ENCODE data around the gene THRA. TPM values are rescaled to one million over a fixed set of nuclear protein-coding genes. Genes with fewer than 3 reads are reported as not detected.

The THRA gene
- total RNA-seq, 1 donor from 2014 or later = 7.1 TPM

DNA sequence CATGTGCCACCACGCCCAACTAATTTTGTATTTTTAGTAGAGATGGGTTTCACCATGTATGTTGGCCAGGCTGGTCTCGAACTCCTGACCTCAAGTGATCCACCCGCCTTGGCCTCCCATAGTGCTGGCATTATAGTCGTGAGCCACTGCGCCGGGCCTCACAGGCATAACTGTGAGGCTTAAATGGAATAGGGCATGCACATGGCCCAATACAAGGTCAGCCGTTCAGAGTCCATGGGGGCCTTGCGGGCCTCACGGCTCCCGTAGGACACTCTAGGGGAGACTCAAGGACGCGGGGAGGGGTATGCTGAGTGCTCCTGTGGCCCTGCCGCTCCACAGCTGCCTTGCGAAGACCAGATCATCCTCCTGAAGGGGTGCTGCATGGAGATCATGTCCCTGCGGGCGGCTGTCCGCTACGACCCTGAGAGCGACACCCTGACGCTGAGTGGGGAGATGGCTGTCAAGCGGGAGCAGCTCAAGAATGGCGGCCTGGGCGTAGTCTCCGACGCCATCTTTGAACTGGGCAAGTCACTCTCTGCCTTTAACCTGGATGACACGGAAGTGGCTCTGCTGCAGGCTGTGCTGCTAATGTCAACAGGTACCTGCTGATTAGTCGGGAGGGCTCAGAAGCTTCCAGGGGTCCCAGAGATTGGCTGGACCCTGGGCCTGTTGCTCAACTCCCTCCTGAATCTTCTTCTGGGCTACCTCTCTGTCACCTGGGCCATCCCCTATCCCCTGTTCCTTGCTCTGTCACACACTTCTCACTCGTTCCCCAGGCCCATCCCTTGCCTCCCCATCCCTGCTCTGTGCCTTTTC is 25.3 kb downstream of the THRA start:
- TF ChIP-seq, protein P1, sequence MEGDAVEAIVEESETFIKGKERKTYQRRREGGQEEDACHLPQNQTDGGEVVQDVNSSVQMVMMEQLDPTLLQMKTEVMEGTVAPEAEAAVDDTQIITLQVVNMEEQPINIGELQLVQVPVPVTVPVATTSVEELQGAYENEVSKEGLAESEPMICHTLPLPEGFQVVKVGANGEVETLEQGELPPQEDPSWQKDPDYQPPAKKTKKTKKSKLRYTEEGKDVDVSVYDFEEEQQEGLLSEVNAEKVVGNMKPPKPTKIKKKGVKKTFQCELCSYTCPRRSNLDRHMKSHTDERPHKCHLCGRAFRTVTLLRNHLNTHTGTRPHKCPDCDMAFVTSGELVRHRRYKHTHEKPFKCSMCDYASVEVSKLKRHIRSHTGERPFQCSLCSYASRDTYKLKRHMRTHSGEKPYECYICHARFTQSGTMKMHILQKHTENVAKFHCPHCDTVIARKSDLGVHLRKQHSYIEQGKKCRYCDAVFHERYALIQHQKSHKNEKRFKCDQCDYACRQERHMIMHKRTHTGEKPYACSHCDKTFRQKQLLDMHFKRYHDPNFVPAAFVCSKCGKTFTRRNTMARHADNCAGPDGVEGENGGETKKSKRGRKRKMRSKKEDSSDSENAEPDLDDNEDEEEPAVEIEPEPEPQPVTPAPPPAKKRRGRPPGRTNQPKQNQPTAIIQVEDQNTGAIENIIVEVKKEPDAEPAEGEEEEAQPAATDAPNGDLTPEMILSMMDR (IDR thresholded peaks at IDR 0.05; ENCODE audit: insufficient read depth, low read length, poor library complexity, severe bottlenecking) = no peak
- Histone ChIP-seq H3K4me3 (ENCODE audit: low read depth, low read length) (no peak overlapping the region), H3K27me3 (ENCODE audit: control insufficient read depth, insufficient read depth, low read length) (no peaks in the 10 kb centered on the region), H3K36me3 (ENCODE audit: control insufficient read depth, insufficient read depth, low read length) (peaks cover 1% of the 10 kb centered on the region)
- no peak for DNase-seq (ENCODE audit: low read depth)

DNA sequence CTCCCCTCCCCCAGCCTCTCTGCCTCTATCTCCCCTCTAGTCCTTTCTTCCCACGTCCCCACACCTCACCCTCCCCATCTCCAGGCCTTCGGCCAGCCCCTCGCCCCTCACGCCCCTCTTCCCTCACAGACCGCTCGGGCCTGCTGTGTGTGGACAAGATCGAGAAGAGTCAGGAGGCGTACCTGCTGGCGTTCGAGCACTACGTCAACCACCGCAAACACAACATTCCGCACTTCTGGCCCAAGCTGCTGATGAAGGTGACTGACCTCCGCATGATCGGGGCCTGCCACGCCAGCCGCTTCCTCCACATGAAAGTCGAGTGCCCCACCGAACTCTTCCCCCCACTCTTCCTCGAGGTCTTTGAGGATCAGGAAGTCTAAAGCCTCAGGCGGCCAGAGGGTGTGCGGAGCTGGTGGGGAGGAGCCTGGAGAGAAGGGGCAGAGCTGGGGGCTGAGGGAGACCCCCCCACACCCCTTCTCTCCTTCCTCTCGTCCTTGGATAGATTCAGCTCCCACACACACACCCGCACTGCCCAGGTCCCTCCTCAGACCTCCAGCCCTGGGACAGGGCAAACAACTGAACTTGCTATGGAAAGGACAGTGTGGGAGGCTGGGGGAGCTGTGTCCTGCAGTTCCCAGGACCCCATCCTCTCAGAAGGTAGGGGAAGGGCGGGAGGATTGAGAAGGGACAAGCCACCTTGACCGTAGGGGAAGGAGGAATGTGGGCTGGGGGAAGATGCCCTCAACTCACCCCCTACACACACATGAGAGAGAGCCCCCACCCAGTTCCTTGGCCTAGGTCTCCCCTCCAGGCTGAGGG is 26.5 kb downstream of the THRA start:
- H3K36me3 ChIP-seq (ENCODE audit: control insufficient read depth, insufficient read depth, low read length) = peaks cover 2% of the 10 kb centered on the region
- H3K27me3 ChIP-seq (ENCODE audit: control insufficient read depth, insufficient read depth, low read length) = no peaks in the 10 kb centered on the region
- DNase-seq (ENCODE audit: low read depth) = no peak
- TF ChIP-seq, protein P1 (IDR thresholded peaks at IDR 0.05; ENCODE audit: insufficient read depth, low read length, poor library complexity, severe bottlenecking) = no peak
- no peak overlapping the region for H3K4me3 ChIP-seq (ENCODE audit: low read depth, low read length)

DNA sequence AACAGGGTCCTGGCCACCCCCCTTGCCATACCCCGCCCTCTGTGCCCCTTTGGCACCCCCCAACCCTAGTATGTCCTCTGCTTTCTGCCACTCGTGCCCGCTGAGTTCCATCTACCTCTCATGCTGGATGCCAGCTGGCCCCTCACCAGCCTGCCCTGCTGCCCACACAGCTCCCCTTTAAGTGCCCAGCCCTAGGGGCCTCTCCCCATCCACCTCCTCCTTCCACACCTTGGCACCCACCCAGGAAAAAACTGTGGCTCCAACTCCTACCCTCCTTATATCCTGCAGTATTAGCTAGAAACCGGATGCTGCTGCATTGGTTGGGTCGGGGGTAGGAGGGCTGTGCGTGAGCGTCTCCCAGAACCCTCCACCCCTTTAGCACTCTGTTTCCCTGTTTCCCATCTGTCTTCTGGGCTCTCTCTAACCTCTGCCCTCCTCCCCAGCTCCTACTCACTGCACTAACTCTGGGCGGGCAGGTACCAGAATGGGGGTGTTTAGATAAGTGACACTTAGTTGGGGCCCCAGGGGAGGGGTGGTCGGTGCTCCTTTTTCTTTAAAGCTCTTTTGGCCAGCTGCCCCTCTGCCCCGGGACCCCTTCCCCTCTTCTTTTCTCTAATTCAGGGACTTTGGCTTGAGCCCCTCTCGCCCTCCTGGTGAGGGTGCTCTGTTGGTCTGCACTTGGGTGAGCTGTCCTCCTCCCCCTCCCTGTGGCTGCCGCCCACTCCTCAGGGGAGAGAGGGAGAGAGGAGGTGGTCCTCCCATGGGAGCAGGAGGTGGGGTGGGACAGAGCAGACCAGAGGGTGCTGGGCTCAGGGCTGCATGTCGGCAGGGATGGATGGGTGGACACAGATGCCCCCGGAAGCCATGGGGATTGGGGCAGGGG is 27.7 kb downstream of the THRA start:
- DNase-seq (ENCODE audit: low read depth) = no peak
- H3K27me3 ChIP-seq (ENCODE audit: control insufficient read depth, insufficient read depth, low read length) = no peaks in the 10 kb centered on the region
- H3K36me3 ChIP-seq (ENCODE audit: control insufficient read depth, insufficient read depth, low read length) = peaks cover 4% of the 10 kb centered on the region
- TF ChIP-seq, protein P1 (IDR thresholded peaks at IDR 0.05; ENCODE audit: insufficient read depth, low read length, poor library complexity, severe bottlenecking) = no peak
- no peak overlapping the region for H3K4me3 ChIP-seq (ENCODE audit: low read depth, low read length)

DNA sequence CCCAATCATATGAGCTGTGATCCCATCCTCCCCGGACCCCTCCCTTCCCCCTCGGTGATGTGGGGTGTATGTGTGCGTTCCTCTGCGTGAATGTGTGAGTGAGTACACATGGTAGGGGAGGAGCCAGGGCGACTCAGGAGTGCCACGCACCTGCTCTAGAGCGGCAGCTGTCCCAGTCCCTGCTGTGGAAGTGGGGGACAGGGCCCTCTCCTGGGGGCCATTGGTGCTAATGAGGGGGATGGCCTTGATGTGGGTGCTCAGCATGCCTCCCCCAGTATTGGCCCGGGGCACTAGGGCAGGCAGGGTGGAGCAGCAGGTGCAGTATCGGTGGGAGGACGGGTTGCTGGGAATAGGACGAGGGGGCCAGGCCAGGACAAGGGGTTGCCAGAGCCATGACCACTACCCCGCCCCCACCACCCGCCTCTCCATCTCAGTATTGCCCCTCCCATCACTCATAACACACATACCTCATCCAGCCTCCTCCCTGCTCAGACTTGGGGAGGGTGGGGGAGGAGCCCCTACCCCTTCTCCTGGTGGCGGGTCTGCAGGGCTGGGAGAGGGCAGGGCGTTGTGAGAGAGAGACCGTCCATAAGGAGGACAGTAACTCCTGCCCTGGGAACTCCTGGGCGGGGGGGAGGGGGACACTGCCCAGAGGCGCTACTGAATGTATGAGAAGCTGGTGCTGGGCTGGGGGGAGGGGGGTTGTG is 29.1 kb downstream of the THRA start:
- no peak for DNase-seq (ENCODE audit: low read depth)
- H3K36me3 ChIP-seq (ENCODE audit: control insufficient read depth, insufficient read depth, low read length) = peaks cover 8% of the 10 kb centered on the region
- H3K4me3 ChIP-seq (ENCODE audit: low read depth, low read length) = no peak overlapping the region
- no peaks in the 10 kb centered on the region for H3K27me3 ChIP-seq (ENCODE audit: control insufficient read depth, insufficient read depth, low read length)
- TF ChIP-seq, protein P1 (IDR thresholded peaks at IDR 0.05; ENCODE audit: insufficient read depth, low read length, poor library complexity, severe bottlenecking) = no peak

DNA sequence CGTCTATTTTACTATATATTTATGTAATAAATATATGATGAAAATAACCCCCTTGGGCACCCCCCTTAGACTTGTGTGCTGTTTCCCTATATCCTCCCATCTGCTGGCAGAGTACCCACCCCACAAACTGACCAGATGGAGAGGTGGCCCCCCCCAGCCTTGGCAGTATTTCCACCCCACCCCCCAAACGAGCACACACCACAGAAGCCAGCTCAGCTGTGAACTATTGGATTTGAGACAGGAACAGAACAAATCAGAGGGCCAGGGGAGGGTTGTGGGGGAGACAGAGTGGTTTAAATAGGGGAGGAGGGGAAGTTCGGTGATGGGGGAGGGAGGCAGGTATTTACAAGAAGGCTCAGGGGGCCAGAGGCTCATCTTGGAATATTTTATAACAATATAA is 29.8 kb downstream of the THRA start:
- no peak for DNase-seq (ENCODE audit: low read depth)
- TF ChIP-seq, protein P1 (IDR thresholded peaks at IDR 0.05; ENCODE audit: insufficient read depth, low read length, poor library complexity, severe bottlenecking) = no peak
- peaks cover 8% of the 10 kb centered on the region for H3K36me3 ChIP-seq (ENCODE audit: control insufficient read depth, insufficient read depth, low read length)
- H3K27me3 ChIP-seq (ENCODE audit: control insufficient read depth, insufficient read depth, low read length) = no peaks in the 10 kb centered on the region
- no peak overlapping the region for H3K4me3 ChIP-seq (ENCODE audit: low read depth, low read length)
